ENCODE data around the gene MTARC1. TPM values are rescaled to one million over a fixed set of nuclear protein-coding genes. Genes with fewer than 3 reads are reported as not detected.

MTARC1 gene
- total RNA-seq, 3 donors from 2014 or later, result 22.7 to 47.2 (median 34.7) TPM

DNA sequence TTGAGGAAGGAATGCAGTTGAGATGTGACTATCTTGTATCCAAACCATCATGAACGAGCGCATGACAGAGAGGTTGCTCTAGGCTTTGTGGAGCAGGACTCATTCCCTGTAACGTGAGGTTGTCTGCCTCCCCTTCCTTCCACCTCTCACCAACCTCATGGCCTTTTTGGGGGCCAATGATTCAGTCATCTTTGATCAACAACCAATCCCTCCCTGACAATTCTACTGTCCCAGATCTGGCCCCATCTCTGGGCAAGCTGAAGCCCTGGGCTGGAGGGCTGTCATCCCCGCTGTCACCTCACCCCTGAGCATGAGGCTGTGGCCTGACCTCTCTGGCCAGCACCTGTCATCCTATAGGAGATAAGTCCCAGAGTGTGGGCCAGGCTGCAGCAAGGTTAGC is 19.7 kb downstream of the MTARC1 start:
- H3K4me1 ChIP-seq (ENCODE audit: low read depth), result peaks cover 2% of the 10 kb centered on the region
- intact Hi-C loops (cut with DNase I, micrococcal nuclease), result no loop called here
- ATAC-seq (no peak), DNase-seq (no peak)
- no peaks in the 10 kb centered on the region for H3K36me3 ChIP-seq (ENCODE audit: low read depth)
- no peaks in the 10 kb centered on the region for H3K9me3 ChIP-seq
- no peak overlapping the region for H3K4me3 ChIP-seq
- TF ChIP-seq, protein P1, sequence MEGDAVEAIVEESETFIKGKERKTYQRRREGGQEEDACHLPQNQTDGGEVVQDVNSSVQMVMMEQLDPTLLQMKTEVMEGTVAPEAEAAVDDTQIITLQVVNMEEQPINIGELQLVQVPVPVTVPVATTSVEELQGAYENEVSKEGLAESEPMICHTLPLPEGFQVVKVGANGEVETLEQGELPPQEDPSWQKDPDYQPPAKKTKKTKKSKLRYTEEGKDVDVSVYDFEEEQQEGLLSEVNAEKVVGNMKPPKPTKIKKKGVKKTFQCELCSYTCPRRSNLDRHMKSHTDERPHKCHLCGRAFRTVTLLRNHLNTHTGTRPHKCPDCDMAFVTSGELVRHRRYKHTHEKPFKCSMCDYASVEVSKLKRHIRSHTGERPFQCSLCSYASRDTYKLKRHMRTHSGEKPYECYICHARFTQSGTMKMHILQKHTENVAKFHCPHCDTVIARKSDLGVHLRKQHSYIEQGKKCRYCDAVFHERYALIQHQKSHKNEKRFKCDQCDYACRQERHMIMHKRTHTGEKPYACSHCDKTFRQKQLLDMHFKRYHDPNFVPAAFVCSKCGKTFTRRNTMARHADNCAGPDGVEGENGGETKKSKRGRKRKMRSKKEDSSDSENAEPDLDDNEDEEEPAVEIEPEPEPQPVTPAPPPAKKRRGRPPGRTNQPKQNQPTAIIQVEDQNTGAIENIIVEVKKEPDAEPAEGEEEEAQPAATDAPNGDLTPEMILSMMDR (IDR thresholded peaks at IDR 0.05), result no peak

DNA sequence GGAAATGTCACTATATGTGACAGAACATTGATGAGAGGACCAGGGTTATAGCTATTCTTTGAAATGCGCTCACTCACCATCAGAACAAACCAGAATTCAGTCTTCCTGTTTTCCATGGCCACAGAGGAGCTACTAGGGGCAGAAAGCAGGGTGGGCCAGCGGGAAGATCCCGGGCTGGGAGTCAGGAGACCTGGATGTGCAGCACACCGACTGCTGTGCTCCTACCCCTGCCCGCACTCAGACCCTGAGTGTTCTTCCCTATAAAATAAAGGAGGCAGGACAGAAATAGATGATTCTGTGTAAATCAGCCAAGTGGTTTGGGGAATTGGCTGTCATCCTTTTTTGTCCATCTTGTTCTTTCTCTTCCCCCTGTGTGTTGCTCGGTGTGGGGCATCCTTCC is 21.0 kb downstream of the MTARC1 start:
- ATAC-seq (no peak), DNase-seq (no peak)
- intact Hi-C loops (cut with DNase I, micrococcal nuclease), result no loop called here
- Histone ChIP-seq H3K36me3 (ENCODE audit: low read depth) (no peaks in the 10 kb centered on the region), H3K9me3 (no peaks in the 10 kb centered on the region), H3K4me3 (no peak overlapping the region), H3K4me1 (ENCODE audit: low read depth) (peaks cover 2% of the 10 kb centered on the region)
- TF ChIP-seq, protein P1 (IDR thresholded peaks at IDR 0.05), result no peak

DNA sequence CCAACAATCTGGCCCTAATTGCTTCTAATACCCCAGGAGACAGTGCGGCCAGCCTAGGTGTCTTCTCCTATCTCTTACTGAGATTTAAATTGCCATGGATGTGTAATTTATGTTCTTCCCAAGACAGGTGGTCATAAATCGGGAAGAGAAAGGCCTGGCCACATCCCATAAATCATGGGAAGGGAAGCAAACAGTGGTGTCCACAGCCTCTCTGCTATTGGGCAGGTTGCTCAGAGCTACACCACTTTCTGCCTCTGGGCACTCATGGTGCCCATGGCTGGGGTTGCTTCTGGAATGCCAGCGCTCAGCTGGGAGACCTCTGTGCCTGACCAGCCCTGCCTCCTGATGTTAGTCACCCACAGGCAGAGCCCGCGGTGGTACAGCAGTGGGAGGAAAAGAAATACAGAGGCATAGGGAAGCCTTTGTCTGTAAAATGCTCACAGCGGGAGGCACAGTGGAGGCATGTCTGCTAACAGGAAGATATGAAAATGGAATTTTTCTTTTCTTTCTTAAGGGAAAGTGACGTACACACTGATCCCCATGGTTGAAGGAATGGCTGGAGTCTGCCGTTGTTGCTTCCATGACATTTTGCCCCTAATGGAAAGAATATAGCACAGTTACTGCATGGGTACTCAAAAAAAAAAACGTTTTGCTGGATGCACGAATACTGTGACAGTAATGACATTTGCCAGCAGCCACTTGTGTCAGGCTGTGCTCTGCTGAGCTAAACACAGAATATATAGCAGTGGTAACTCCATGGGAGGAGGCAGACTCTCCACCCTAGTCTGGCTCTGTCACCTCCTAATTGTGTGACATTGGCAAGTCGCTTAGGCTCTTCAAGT is 21.9 kb downstream of the MTARC1 start:
- Histone ChIP-seq H3K9me3 (no peaks in the 10 kb centered on the region), H3K36me3 (ENCODE audit: low read depth) (no peaks in the 10 kb centered on the region), H3K4me1 (ENCODE audit: low read depth) (peaks cover 1% of the 10 kb centered on the region), H3K4me3 (no peak overlapping the region)
- TF ChIP-seq, protein P1 (IDR thresholded peaks at IDR 0.05), result no peak
- no peak for ATAC-seq
- intact Hi-C loops (cut with DNase I, micrococcal nuclease), result no loop called here
- DNase-seq, result no peak

- TF ChIP-seq, protein P1 (IDR thresholded peaks at IDR 0.05), result no peak
- no peak overlapping the region for H3K4me3 ChIP-seq
- ATAC-seq (no peak), DNase-seq (no peak)
- intact Hi-C loops (cut with DNase I, micrococcal nuclease), result no loop called here
- no peaks in the 10 kb centered on the region for H3K36me3 ChIP-seq (ENCODE audit: low read depth)
- H3K9me3 ChIP-seq, result no peaks in the 10 kb centered on the region
- H3K4me1 ChIP-seq (ENCODE audit: low read depth), result no peaks in the 10 kb centered on the region
These were observed 22.5 kb downstream of the MTARC1 start for GRCh38 chr1:220809187-220809550.

GRCh38 chr1:220809704-220810103 is 23.0 kb downstream of the MTARC1 start:
- DNase-seq, result no peak
- H3K36me3 ChIP-seq (ENCODE audit: low read depth), result no peaks in the 10 kb centered on the region
- TF ChIP-seq, protein P1 (IDR thresholded peaks at IDR 0.05), result no peak
- no peak overlapping the region for H3K4me3 ChIP-seq
- no peaks in the 10 kb centered on the region for H3K4me1 ChIP-seq (ENCODE audit: low read depth)
- ATAC-seq, result no peak
- H3K9me3 ChIP-seq, result no peaks in the 10 kb centered on the region
- intact Hi-C loops (cut with DNase I, micrococcal nuclease), result loop anchor here in 1 of 2 donors (10.0 kb wide), 1 partner anchor 65 kb away; the partner anchor contains the start of gene HLX

Measured in mucosa of descending colon (tissue), 3 donors.